NCI-H2081 treated with DMSO at 0.1 percent for 48 hours (cell line): ENCODE measurements around the gene ZNF181.

Experiments used
- DNase-seq: peaks from one replicate; lab custom pipeline; 2025; lab: John Stamatoyannopoulos, UW

The ZNF181 gene

GRCh38 chr19:34759218-34759917 is 25.3 kb downstream of the ZNF181 start:
- no peak for DNase-seq

- DNase-seq = no peak
Observed at GRCh38 chr19:34766386-34766785, 32.3 kb downstream of the ZNF181 start.

- DNase-seq = no peak
Observed at GRCh38 chr19:34767951-34768350, 33.9 kb downstream of the ZNF181 start.

- DNase-seq = peak; percentile 14
Observed at GRCh38 chr19:34772697-34773554, 38.9 kb downstream of the ZNF181 start, which contains the start of gene ZNF599. Gene ZNF599, minus strand, starts transcription at chr19:34773215. Its CDS starts 374 bp downstream, at chr19:34772841.

- DNase-seq = no peak
Observed at GRCh38 chr19:34773555-34773864, 39.5 kb downstream of the ZNF181 start.

- DNase-seq = no peak
Observed at GRCh38 chr19:34774857-34775256, 40.8 kb downstream of the ZNF181 start.

GRCh38 chr19:34778342-34778741 is 44.3 kb downstream of the ZNF181 start:
- no peak for DNase-seq

GRCh38 chr19:34779652-34780051 is 45.6 kb downstream of the ZNF181 start:
- no peak for DNase-seq

- no peak for DNase-seq
Observed at GRCh38 chr19:34786236-34786635, 52.2 kb downstream of the ZNF181 start.

GRCh38 chr19:34787059-34787824 is 53.2 kb downstream of the ZNF181 start:
- no peak for DNase-seq

GRCh38 chr19:34788074-34788473 is 54.0 kb downstream of the ZNF181 start:
- no peak for DNase-seq

- no peak for DNase-seq
Observed at GRCh38 chr19:34793565-34793964, 59.5 kb downstream of the ZNF181 start.

GRCh38 chr19:34794066-34794960 is 60.3 kb downstream of the ZNF181 start:
- DNase-seq = no peak
